Measurements from ENCODE around the gene JAKMIP1.

Gene JAKMIP1

GRCh38 chr4:5992828-5993321 lies 207.5 kb downstream of the JAKMIP1 start:
- H3K36me3 ChIP-seq (ENCODE audit: insufficient read depth, insufficient read length, low read length): no peaks in the 10 kb centered on the region
- no peaks in the 10 kb centered on the region for H3K9me3 ChIP-seq (ENCODE audit: insufficient read depth, low read length)
- H3K27me3 ChIP-seq (ENCODE audit: insufficient read depth, insufficient read length): peaks cover 12% of the 10 kb centered on the region
- no peak overlapping the region for H3K4me3 ChIP-seq (ENCODE audit: insufficient read length, low read depth)
- no peak for TF ChIP-seq SUZ12 (IDR thresholded peaks at IDR 0.05; ENCODE audit: extremely low read depth, insufficient read depth, insufficient read length)
- no peak for TF ChIP-seq YY1 (IDR thresholded peaks at IDR 0.05; ENCODE audit: insufficient read depth, insufficient read length)
- TF ChIP-seq ZNF274 (IDR thresholded peaks at IDR 0.05; ENCODE audit: low read depth, low read length): no peak
- H3K4me1 ChIP-seq (ENCODE audit: insufficient read depth, insufficient read length): peaks cover 7% of the 10 kb centered on the region
- DNase-seq (ENCODE audit: low read depth, low spot score): no peak
- H3K9ac ChIP-seq (ENCODE audit: insufficient read length, low read depth): no peak overlapping the region

GRCh38 chr4:5992171-5992827 lies 208.1 kb downstream of the JAKMIP1 start:
- Histone ChIP-seq H3K9me3 (ENCODE audit: insufficient read depth, low read length) (no peaks in the 10 kb centered on the region), H3K4me3 (ENCODE audit: insufficient read length, low read depth) (no peak overlapping the region), H3K9ac (ENCODE audit: insufficient read length, low read depth) (no peak overlapping the region), H3K4me1 (ENCODE audit: insufficient read depth, insufficient read length) (peaks cover 7% of the 10 kb centered on the region), H3K36me3 (ENCODE audit: insufficient read depth, insufficient read length, low read length) (no peaks in the 10 kb centered on the region), H3K27me3 (ENCODE audit: insufficient read depth, insufficient read length) (peaks cover 12% of the 10 kb centered on the region)
- DNase-seq (ENCODE audit: low read depth, low spot score): no peak
- TF ChIP-seq SUZ12 (IDR thresholded peaks at IDR 0.05; ENCODE audit: extremely low read depth, insufficient read depth, insufficient read length): no peak
- TF ChIP-seq YY1 (IDR thresholded peaks at IDR 0.05; ENCODE audit: insufficient read depth, insufficient read length): no peak
- no peak; the same call in 1 of the 2 replicates for TF ChIP-seq ZNF274 (IDR thresholded peaks at IDR 0.05; ENCODE audit: low read depth, low read length)

- H3K4me3 ChIP-seq (ENCODE audit: insufficient read length, low read depth): no peak overlapping the region
- peaks cover 5% of the 10 kb centered on the region for H3K4me1 ChIP-seq (ENCODE audit: insufficient read depth, insufficient read length)
- peaks cover 12% of the 10 kb centered on the region for H3K27me3 ChIP-seq (ENCODE audit: insufficient read depth, insufficient read length)
- H3K9me3 ChIP-seq (ENCODE audit: insufficient read depth, low read length): no peaks in the 10 kb centered on the region
- H3K9ac ChIP-seq (ENCODE audit: insufficient read length, low read depth): no peak overlapping the region
- no peak for DNase-seq (ENCODE audit: low read depth, low spot score)
- H3K36me3 ChIP-seq (ENCODE audit: insufficient read depth, insufficient read length, low read length): no peaks in the 10 kb centered on the region
- TF ChIP-seq SUZ12 (IDR thresholded peaks at IDR 0.05; ENCODE audit: extremely low read depth, insufficient read depth, insufficient read length) (no peak), YY1 (IDR thresholded peaks at IDR 0.05; ENCODE audit: insufficient read depth, insufficient read length) (no peak), ZNF274 (IDR thresholded peaks at IDR 0.05; ENCODE audit: low read depth, low read length) (no peak)
Observed at GRCh38 chr4:5991405-5991804, 208.9 kb downstream of the JAKMIP1 start.

- peaks cover 12% of the 10 kb centered on the region for H3K27me3 ChIP-seq (ENCODE audit: insufficient read depth, insufficient read length)
- no peaks in the 10 kb centered on the region for H3K9me3 ChIP-seq (ENCODE audit: insufficient read depth, low read length)
- H3K36me3 ChIP-seq (ENCODE audit: insufficient read depth, insufficient read length, low read length): no peaks in the 10 kb centered on the region
- no peak for TF ChIP-seq YY1 (IDR thresholded peaks at IDR 0.05; ENCODE audit: insufficient read depth, insufficient read length)
- no peak for TF ChIP-seq ZNF274 (IDR thresholded peaks at IDR 0.05; ENCODE audit: low read depth, low read length)
- TF ChIP-seq SUZ12 (IDR thresholded peaks at IDR 0.05; ENCODE audit: extremely low read depth, insufficient read depth, insufficient read length): no peak
- H3K4me1 ChIP-seq (ENCODE audit: insufficient read depth, insufficient read length): peaks cover 4% of the 10 kb centered on the region
- no peak overlapping the region for H3K9ac ChIP-seq (ENCODE audit: insufficient read length, low read depth)
- no peak overlapping the region for H3K4me3 ChIP-seq (ENCODE audit: insufficient read length, low read depth)
- no peak for DNase-seq (ENCODE audit: low read depth, low spot score)
Observed at GRCh38 chr4:5990446-5991160, 209.7 kb downstream of the JAKMIP1 start.

GRCh38 chr4:5989236-5990225 lies 210.8 kb downstream of the JAKMIP1 start:
- peaks cover 12% of the 10 kb centered on the region for H3K27me3 ChIP-seq (ENCODE audit: insufficient read depth, insufficient read length)
- DNase-seq (ENCODE audit: low read depth, low spot score): no peak
- peaks cover 8% of the 10 kb centered on the region for H3K9me3 ChIP-seq (ENCODE audit: insufficient read depth, low read length)
- no peaks in the 10 kb centered on the region for H3K36me3 ChIP-seq (ENCODE audit: insufficient read depth, insufficient read length, low read length)
- H3K4me1 ChIP-seq (ENCODE audit: insufficient read depth, insufficient read length): peaks cover under 1% of the 10 kb centered on the region
- no peak for TF ChIP-seq SUZ12 (IDR thresholded peaks at IDR 0.05; ENCODE audit: extremely low read depth, insufficient read depth, insufficient read length)
- no peak overlapping the region for H3K9ac ChIP-seq (ENCODE audit: insufficient read length, low read depth)
- H3K4me3 ChIP-seq (ENCODE audit: insufficient read length, low read depth): no peak overlapping the region

- H3K9ac ChIP-seq (ENCODE audit: insufficient read length, low read depth): no peak overlapping the region
- peaks cover 12% of the 10 kb centered on the region for H3K27me3 ChIP-seq (ENCODE audit: insufficient read depth, insufficient read length)
- peaks cover 20% of the 10 kb centered on the region for H3K9me3 ChIP-seq (ENCODE audit: insufficient read depth, low read length)
- DNase-seq (ENCODE audit: low read depth, low spot score): no peak
- TF ChIP-seq SUZ12 (IDR thresholded peaks at IDR 0.05; ENCODE audit: extremely low read depth, insufficient read depth, insufficient read length) (no peak), YY1 (IDR thresholded peaks at IDR 0.05; ENCODE audit: insufficient read depth, insufficient read length) (no peak), ZNF274 (IDR thresholded peaks at IDR 0.05; ENCODE audit: low read depth, low read length) (no peak)
- no peak overlapping the region for H3K4me3 ChIP-seq (ENCODE audit: insufficient read length, low read depth)
- no peaks in the 10 kb centered on the region for H3K4me1 ChIP-seq (ENCODE audit: insufficient read depth, insufficient read length)
- H3K36me3 ChIP-seq (ENCODE audit: insufficient read depth, insufficient read length, low read length): no peaks in the 10 kb centered on the region
Observed at GRCh38 chr4:5988086-5988845, 212.1 kb downstream of the JAKMIP1 start.

Data from NT2/D1 (cell line).